Karpas-422 (cell line): ENCODE data around the gene WDR90. TPM values are rescaled to one million over a fixed set of nuclear protein-coding genes. Genes with fewer than 3 reads are reported as not detected.

Experiments used
- DNase-seq: peaks from one replicate; pipeline ENCODE4 v3.0.0-alpha.2; 2015
- H2AFZ ChIP-seq: fragments of 200-600 bp; sonication (generic); 2 replicates; pipeline ENCODE4 v1.6.1; 2014; ENCODE audit warnings: antibody characterized with exemption, low read length, mixed read lengths
- H3K27ac ChIP-seq: fragments of 200-600 bp; sonication (generic); 2 replicates; pipeline ENCODE4 v1.5.1; 2014; ENCODE audit warnings: mild to moderate bottlenecking, low read length, moderate library complexity
- H3K27me3 ChIP-seq: fragments of 200-600 bp; sonication (generic); 2 replicates; pipeline ENCODE4 v1.6.1; 2014; ENCODE audit warnings: low read length, mixed read lengths
- H3K36me3 ChIP-seq: fragments of 200-600 bp; sonication (generic); 2 replicates; pipeline ENCODE4 v1.6.1; 2014; ENCODE audit warnings: low read length, mixed read lengths; ENCODE audit not compliant: insufficient read depth
- H3K4me1 ChIP-seq: fragments of 200-600 bp; sonication (generic); 2 replicates; pipeline ENCODE4 v1.6.1; 2014; ENCODE audit warnings: mild to moderate bottlenecking, low read length, mixed read lengths
- H3K4me2 ChIP-seq: fragments of 200-600 bp; sonication (generic); 2 replicates; pipeline ENCODE4 v1.6.1; 2014; ENCODE audit warnings: low read length, low read depth, mild to moderate bottlenecking; ENCODE audit not compliant: poor library complexity, severe bottlenecking
- H3K4me3 ChIP-seq: fragments of 200-600 bp; sonication (generic); 2 replicates; pipeline ENCODE4 v1.5.1; 2014; ENCODE audit warnings: mild to moderate bottlenecking, antibody characterized with exemption, low read length, mixed read lengths
- H3K79me2 ChIP-seq: fragments of 200-600 bp; sonication (generic); 2 replicates; pipeline ENCODE4 v1.6.1; 2014; ENCODE audit warnings: mild to moderate bottlenecking, low read length, mixed read lengths
- H3K9ac ChIP-seq: fragments of 200-600 bp; sonication (generic); 2 replicates; pipeline ENCODE4 v1.6.0; 2014; ENCODE audit warnings: low read length
- H3K9me2 ChIP-seq: fragments of 200-600 bp; sonication (generic), shearing (Covaris generic); replicated peaks from 2 replicates; pipeline ENCODE4 v1.6.0; 2014; ENCODE audit warnings: mild to moderate bottlenecking, low read length, moderate library complexity; ENCODE audit not compliant: insufficient read depth
- H3K9me3 ChIP-seq: fragments of 300-700, 200-600 bp; sonication (generic); 2 replicates; pipeline ENCODE4 v1.6.1; 2014; ENCODE audit warnings: low read length, mixed read lengths
- H4K20me1 ChIP-seq: fragments of 200-600 bp; sonication (generic); 2 replicates; pipeline ENCODE4 v1.6.1; 2014; ENCODE audit warnings: mild to moderate bottlenecking, antibody characterized with exemption, low read length, low read depth; ENCODE audit not compliant: insufficient read depth
- total RNA-seq: library from RNA; depleted of rRNA; stranded (reverse); fragments of >200 nt; shearing (Covaris generic); gene quantifications from 2 replicates; pipeline ENCODE4 v1.2.3, GENCODE V29; 2014; ENCODE audit warnings: low replicate concordance

The WDR90 gene
- total RNA-seq, 1 experiment from 2014 or later = 37.2 TPM

- H3K4me2 ChIP-seq = no peak overlapping the region
- no peaks in the 10 kb centered on the region for H3K9me3 ChIP-seq
- no peak for DNase-seq
- H2AFZ ChIP-seq = no peak overlapping the region
- H3K9ac ChIP-seq = no peak overlapping the region
- no peak overlapping the region for H3K27ac ChIP-seq
- H3K4me1 ChIP-seq = peaks cover 8% of the 10 kb centered on the region
- H3K27me3 ChIP-seq = no peaks in the 10 kb centered on the region
- H4K20me1 ChIP-seq = peaks cover 15% of the 10 kb centered on the region
- H3K36me3 ChIP-seq = peaks cover 10% of the 10 kb centered on the region
- H3K4me3 ChIP-seq = no peak overlapping the region
- peaks cover 27% of the 10 kb centered on the region for H3K79me2 ChIP-seq
- no peaks in the 10 kb centered on the region for H3K9me2 ChIP-seq
These were observed 17.4 kb downstream of the WDR90 start for GRCh38 chr16:666572-666971.

DNA sequence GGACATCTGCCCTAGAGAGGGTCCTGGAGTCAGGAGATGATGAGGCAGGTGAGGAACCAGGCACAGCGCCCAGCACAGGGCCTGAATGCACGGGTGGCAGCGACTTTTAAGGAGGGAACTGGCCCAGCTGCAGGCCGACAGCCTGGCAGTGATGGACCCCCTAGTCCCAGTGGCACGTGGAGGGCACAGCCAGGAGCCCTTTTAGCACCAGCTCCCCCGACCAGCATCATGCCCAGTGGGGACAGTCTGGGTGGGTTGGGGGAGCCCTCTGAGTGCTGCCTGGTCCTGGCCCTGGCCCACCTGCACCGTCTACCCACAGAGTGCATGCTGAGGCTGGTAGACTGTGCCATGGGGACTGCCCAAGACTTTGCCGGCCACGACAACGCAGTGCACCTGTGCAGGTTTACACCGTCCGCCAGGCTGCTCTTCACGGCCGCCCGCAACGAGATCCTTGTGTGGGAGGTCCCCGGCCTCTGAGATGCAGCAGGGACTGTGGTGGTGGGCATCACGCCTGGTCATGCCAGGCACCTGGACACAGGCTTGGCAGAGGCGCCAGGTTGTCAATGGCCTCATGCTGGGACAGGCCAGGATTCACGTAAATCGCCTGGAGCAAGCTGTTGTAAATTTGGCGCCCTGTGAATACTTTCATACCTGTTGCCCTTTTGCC is 18.1 kb downstream of the WDR90 start:
- DNase-seq = no peak
- Histone ChIP-seq H3K9me3 (no peaks in the 10 kb centered on the region), H3K27me3 (no peaks in the 10 kb centered on the region), H3K9ac (peak overlapping the region; percentile 100), H3K27ac (no peak overlapping the region), H3K4me2 (peak overlapping the region; percentile 87), H3K4me3 (peak overlapping the region; percentile 97), H3K79me2 (peaks cover 24% of the 10 kb centered on the region), H3K36me3 (peaks cover 10% of the 10 kb centered on the region), H3K4me1 (peaks cover 8% of the 10 kb centered on the region), H4K20me1 (peaks cover 15% of the 10 kb centered on the region), H2AFZ (no peak overlapping the region), H3K9me2 (no peaks in the 10 kb centered on the region)

GRCh38 chr16:667780-668518 is 18.8 kb downstream of the WDR90 start, which contains the start of gene RHOT2:
Gene RHOT2, plus strand, starts transcription at chr16:668132. Its CDS starts 68 bp downstream, at chr16:668200.
- Histone ChIP-seq H3K9me3 (no peaks in the 10 kb centered on the region), H3K27ac (peak within 1 kb of the TSS; percentile 71), H3K4me1 (peaks cover 8% of the 10 kb centered on the region), H4K20me1 (peaks cover 15% of the 10 kb centered on the region), H2AFZ (no peak within 1 kb of the TSS), H3K9me2 (no peaks in the 10 kb centered on the region), H3K36me3 (peaks cover 10% of the 10 kb centered on the region), H3K27me3 (no peaks in the 10 kb centered on the region), H3K79me2 (peaks cover 24% of the 10 kb centered on the region), H3K4me2 (peak within 1 kb of the TSS; percentile 87), H3K4me3 (peak within 1 kb of the TSS; percentile 97), H3K9ac (peak within 1 kb of the TSS; percentile 100)
- peak; percentile 98 for DNase-seq

DNA sequence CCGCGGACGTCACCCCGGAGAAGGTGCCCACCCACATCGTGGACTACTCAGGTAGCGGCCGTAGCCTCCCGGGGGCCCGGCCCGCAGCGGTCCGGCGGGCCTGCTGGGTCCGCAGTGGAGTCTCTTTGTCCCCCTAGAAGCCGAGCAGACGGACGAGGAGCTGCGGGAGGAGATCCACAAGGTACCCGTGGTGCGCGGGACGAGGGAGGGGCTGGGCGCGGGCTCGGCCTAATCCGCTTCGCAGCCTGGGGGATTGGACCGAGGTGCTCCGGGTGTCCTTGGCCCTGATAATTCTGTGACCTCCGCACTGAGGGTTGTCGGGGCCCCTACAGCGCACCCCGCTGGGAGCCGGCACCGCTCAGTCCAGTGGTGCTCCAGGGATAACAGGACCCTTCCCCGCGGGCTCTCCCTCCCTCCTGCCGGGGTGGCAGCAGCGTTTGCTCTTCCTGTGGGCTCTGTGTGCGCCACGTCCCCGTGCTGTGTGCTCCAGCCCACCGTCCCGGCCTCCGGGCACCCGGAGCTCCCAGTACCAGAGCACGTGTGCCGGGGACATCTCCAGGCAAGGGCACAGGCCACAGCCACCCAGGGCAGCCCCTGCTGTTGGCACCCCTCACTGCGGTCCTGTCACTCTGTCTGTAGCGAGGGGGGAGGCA is 19.5 kb downstream of the WDR90 start:
- Histone ChIP-seq H3K9me2 (no peaks in the 10 kb centered on the region), H2AFZ (no peak overlapping the region), H3K9me3 (no peaks in the 10 kb centered on the region), H3K4me3 (peak overlapping the region; percentile 97), H3K9ac (peak overlapping the region; percentile 100), H3K79me2 (peaks cover 24% of the 10 kb centered on the region), H3K36me3 (peaks cover 10% of the 10 kb centered on the region), H3K4me2 (peak overlapping the region; percentile 87), H3K27ac (peak overlapping the region; percentile 71), H3K27me3 (no peaks in the 10 kb centered on the region), H3K4me1 (peaks cover 8% of the 10 kb centered on the region), H4K20me1 (peaks cover 15% of the 10 kb centered on the region)
- DNase-seq = peak; percentile 59

- Histone ChIP-seq H2AFZ (no peak overlapping the region), H3K4me1 (peaks cover 8% of the 10 kb centered on the region), H3K9ac (peak overlapping the region; percentile 100), H3K4me2 (peak overlapping the region; percentile 87), H3K36me3 (peaks cover 10% of the 10 kb centered on the region), H3K9me3 (no peaks in the 10 kb centered on the region), H3K27me3 (no peaks in the 10 kb centered on the region), H3K9me2 (no peaks in the 10 kb centered on the region), H3K79me2 (peaks cover 24% of the 10 kb centered on the region), H3K4me3 (peak overlapping the region; percentile 97), H4K20me1 (peaks cover 15% of the 10 kb centered on the region), H3K27ac (no peak overlapping the region)
- DNase-seq = no peak
These were observed 20.5 kb downstream of the WDR90 start for GRCh38 chr16:669666-670065.

DNA sequence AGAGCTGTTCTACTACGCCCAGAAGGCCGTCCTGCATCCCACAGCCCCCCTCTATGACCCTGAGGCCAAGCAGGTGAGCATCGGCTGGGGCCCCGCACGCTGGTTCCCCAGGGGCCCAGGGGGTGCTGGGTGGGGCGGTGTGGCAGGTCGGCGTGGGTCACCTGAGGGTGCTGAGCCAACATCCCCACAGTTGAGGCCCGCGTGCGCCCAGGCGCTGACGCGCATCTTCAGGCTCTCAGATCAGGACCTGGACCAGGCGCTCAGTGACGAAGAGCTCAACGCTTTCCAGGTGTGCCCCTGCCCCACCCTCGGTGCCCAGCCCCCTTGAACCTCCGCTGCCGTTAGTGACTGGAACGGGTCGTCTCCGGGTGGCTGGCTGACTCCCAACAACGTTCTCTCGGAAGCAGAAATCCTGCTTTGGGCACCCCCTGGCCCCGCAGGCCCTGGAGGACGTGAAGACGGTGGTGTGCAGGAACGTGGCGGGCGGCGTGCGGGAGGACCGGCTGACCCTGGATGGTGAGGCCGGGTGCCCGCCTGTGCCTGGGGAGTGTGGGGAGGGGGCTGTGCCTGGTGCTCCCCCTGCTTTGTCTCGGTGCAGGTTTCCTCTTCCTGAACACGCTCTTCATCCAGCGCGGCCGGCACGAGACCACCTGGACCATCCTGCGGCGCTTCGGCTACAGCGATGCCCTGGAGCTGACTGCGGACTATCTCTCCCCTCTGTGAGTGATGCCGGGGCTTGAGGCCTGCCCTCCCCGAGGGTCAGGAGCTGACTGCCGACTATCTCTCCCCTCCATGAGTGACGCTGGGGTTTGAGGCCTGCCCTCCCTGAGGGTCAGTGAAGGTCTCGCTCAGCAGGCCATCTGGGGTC is 21.6 kb downstream of the WDR90 start:
- H3K4me1 ChIP-seq = peaks cover 8% of the 10 kb centered on the region
- H3K9me2 ChIP-seq = no peaks in the 10 kb centered on the region
- H3K79me2 ChIP-seq = peaks cover 24% of the 10 kb centered on the region
- peaks cover 20% of the 10 kb centered on the region for H4K20me1 ChIP-seq
- H2AFZ ChIP-seq = no peak overlapping the region
- no peak overlapping the region for H3K4me2 ChIP-seq
- peaks cover 10% of the 10 kb centered on the region for H3K36me3 ChIP-seq
- no peak overlapping the region for H3K9ac ChIP-seq
- no peaks in the 10 kb centered on the region for H3K9me3 ChIP-seq
- DNase-seq = no peak
- no peak overlapping the region for H3K4me3 ChIP-seq
- H3K27me3 ChIP-seq = no peaks in the 10 kb centered on the region
- no peak overlapping the region for H3K27ac ChIP-seq

DNA sequence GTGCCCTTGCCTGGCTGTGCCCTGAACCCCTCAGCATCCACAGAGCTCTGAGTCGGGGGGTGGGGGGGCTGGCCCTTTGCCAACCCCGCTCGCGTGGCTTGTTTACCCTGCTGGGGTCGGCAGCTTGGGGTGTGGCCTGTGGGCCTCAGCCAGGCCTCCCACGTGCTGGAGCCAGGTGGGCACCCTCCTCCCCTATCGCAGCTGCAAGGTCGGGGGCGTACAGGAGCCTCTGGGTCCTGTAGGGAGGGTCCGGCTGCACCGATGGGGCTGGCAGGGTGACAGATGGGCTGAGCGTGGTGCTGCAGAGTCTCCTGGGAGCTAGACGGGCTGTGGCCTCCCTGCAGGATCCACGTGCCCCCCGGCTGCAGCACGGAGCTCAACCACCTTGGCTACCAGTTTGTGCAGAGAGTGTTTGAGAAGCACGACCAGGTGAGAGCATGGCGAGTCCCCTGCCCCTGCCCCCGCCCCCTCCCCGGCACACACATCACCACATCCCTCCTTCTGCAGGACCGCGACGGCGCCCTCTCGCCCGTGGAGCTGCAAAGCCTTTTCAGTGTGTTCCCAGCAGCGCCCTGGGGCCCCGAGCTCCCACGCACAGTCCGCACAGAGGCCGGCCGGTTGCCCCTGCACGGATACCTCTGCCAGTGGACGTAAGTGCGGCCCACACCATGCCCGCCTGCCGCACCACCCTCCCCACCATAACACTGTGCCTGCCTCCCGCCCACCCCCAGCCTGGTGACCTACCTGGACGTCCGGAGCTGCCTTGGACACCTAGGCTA is 22.4 kb downstream of the WDR90 start:
- peaks cover 24% of the 10 kb centered on the region for H3K79me2 ChIP-seq
- peaks cover 20% of the 10 kb centered on the region for H4K20me1 ChIP-seq
- peaks cover 8% of the 10 kb centered on the region for H3K4me1 ChIP-seq
- H3K36me3 ChIP-seq = peaks cover 10% of the 10 kb centered on the region
- no peaks in the 10 kb centered on the region for H3K9me2 ChIP-seq
- H3K27me3 ChIP-seq = no peaks in the 10 kb centered on the region
- H3K27ac ChIP-seq = no peak overlapping the region
- H3K9ac ChIP-seq = no peak overlapping the region
- DNase-seq = no peak
- no peak overlapping the region for H3K4me2 ChIP-seq
- H3K4me3 ChIP-seq = no peak overlapping the region
- no peak overlapping the region for H2AFZ ChIP-seq
- H3K9me3 ChIP-seq = no peaks in the 10 kb centered on the region
